NCI-H2171 treated with DMSO at 0.1 percent for 48 hours (cell line): Measurements from ENCODE around the gene OSBPL3.

Experiments
- DNase-seq: peaks from one replicate; lab custom pipeline; 2025; lab: John Stamatoyannopoulos, UW

Gene OSBPL3

DNA sequence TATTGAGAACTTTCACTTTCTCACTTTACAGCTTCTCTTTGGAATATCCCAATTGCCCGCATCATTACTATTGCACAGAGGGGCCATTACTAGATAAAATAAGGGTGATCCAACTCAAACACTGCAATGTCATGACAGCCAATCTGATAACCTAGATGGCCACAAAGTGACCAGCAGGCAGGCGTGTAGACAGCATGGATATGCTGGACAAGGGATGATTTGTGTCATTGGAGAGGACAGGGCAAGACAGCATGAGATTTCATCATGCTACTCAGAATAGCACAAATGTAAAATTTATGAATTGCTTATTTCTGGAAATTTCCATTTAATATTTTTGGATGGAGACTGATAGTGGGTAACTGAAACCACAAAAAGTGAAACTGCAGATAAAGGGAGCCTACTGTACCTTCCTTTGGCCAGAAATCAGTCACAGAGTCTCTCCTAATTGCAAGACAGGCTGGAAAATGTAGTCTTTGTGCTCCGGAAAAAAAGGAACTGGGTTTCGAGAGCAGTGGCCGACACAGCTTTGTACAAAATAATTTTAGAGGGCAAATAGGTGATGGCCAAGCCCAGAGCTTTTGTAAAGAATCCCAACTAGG lies 216.6 kb downstream of the OSBPL3 start:
- no peak for DNase-seq

DNA sequence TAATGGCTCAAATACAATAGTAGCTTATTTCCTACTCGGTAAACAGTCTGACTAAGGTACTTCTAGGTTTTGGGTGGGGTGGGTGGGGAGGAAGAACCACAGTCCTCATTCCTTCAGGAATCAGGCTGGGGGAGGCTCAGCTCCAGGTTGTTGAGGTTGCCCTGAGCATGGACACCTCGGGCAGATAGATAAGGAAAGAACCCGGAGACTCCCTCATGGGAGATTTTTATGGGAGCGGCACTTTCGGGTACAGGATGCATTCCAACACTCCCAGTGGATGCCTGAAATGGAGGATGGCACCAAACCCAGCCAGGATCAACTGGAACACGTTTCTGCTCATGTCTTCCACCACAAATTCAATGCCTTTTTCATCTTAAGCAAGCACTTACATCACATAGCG lies 217.2 kb downstream of the OSBPL3 start:
- no peak for DNase-seq

DNA sequence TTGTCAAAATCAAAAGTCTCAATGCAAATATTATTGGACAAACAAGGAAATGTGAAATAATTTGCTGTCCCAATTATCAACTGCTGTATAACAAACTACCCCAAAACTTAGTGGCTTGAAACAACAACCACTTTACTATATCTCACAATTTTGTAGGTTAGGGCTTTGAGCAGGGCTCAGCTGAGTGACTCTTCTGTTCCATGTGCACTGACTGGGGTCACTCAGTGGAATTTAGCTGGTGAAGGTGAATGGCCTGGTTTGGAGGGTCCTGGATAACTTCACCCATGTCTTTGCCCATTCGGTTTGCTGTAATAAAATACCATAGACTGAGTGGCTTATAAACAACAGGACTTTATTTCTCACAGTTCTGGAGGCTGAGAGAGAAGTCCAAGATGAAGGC lies 219.0 kb downstream of the OSBPL3 start:
- no peak for DNase-seq

DNA sequence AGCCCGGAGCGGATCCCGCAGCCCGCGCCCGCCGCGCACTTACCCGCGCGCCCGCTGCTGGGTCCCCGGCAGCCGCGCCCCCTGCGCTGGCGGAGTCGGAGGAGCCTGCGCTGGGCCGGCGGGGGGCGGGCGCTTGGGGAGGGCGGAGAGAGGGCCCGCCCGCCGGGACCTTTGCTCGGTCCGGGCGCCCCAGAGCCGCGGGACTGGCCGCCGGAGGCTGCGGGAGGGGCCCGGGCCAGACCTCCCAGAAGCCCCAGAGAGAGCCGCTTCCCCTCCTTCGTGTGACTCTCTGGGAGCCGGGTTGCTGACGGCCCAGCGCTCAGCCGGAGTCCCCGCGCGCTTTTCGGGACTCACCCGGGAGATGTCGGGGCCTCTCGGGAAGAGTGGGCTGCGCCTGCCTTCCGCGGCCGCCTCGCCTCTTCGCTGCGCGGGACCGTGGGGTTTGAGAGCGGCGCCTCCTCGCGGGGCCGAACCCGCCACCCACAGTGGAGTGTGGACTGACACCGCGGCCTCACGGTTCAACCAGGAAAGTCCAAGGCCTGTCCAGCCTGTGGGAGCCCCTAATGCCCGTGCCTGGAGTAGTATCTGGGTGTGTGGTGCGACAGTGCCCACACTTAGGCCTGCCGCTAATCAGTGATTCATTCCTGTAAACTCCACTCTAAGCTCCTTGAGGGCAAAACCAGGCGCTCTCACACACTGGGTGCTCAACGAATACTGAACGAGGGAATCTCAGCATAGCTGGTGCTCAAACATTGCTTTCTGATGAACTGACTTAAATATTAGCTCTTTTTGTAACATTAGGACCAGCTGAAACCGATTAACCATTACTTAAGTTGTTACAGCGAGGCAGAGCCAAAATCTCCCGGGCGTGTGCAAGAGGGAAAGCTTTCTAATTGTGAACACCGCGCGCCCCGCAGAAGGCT lies 222.4 kb downstream of the OSBPL3 start, which contains the start of gene GSDME:
TSS of gene GSDME (minus strand) at position 112 of the 923 bp plus-strand sequence. CDS start 7,690 bp downstream, outside the sequence.
- DNase-seq: no peak

DNA sequence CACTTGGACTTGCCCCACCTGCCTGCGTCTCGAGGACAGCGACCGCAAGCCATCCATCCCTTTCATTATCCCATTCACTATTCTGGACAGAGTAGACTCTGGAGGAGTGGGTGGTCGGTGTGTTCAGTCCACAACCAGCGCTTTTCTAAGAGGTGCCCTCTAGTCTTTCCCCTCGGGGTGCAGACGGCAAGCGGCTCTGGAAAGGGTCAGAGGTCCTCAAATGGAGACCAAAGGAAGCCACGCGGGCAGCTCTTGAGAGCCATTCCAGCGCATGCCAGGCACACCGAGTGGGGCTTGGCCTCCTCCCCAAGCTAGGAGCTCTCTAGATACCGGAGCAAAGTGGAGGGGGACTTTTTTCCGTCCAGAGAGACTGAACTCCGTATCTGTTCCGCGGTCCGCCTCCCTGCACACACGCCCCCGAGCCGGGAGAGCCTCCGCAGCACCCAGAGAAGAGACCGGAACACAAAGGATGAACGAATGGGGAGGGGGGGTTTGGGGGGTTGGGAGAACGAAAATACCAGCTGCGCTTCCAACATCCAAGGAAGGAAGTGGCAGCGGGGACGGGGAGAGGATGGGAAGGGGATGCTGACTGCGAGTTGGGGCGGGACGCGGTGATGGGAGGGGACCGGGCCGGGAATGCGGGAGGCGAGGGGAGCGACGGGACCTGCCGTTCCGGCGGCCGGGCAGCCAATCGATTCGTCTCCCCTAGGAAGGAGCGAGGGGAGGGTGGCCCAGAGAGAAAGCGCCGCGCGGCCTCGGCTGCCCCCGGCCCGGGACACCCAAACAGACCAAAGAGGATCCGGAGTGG lies 223.2 kb downstream of the OSBPL3 start:
- peak; percentile 24 for DNase-seq

DNA sequence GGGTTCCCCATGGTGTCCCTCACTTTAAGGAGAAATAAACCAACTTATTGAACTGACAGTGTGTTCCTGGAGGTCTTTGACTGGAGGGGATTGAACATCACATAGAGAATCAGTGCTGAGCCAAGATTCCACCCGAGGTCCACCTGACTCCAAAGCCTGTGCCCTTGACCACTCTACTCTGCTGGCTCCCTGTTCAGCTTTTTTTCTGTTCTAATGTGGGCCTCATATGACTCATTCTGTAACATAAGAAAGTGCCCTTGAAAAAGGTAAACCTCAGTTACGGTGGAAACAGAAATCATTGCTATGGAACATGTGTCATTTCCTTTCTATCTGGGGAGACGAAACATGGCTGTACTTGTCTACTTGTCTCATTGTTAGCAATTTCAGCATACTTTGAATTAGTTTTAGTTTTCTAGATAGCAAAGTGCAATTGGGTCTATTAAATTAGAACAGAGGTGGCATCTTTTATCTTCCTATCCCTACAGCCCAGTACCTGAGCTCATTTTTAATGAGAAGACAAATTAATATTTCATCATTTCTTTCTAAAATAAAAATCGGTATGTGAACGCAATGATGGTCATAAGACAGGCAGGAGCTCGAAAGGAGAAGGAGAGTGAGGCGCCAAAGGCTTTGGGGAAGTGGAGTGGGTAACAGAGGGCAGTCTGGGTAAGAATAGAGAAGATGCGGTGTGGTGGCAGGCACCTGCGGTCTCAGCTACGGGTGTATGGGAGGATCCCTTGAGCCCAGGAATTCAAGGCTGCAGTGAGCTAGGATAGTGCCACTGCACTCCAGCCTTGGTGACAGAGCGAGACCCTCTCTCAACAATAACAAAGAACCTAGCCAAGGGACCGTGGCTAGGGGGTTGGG lies 224.2 kb downstream of the OSBPL3 start:
- DNase-seq: no peak

DNA sequence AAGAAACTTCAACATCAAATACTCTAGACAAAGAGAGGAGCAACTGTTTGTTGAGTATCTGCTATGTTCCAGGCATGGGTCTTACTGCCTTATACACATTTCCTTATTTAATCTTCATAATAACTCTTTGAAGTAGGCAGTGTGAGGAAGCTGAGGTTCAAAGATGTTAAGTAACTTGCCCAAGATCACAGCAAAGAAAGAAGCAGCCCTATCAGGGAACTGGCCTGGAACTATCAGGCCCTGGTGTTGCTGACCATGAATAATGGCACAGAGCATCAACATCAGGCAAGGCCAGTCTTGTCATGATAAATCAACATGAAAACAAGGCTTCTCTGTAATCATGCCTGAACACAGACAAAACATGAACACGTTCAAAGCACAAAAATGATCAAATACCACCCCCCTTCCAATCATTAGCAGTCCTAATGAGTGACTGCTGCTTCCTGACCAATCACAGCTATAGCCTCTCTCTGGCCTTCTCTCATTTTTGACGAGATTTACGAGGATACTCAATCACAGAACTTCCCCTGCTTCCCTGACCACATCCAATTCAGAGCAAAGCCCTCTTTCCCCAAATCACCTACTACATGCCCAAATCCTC lies 225.0 kb downstream of the OSBPL3 start:
- no peak for DNase-seq

DNA sequence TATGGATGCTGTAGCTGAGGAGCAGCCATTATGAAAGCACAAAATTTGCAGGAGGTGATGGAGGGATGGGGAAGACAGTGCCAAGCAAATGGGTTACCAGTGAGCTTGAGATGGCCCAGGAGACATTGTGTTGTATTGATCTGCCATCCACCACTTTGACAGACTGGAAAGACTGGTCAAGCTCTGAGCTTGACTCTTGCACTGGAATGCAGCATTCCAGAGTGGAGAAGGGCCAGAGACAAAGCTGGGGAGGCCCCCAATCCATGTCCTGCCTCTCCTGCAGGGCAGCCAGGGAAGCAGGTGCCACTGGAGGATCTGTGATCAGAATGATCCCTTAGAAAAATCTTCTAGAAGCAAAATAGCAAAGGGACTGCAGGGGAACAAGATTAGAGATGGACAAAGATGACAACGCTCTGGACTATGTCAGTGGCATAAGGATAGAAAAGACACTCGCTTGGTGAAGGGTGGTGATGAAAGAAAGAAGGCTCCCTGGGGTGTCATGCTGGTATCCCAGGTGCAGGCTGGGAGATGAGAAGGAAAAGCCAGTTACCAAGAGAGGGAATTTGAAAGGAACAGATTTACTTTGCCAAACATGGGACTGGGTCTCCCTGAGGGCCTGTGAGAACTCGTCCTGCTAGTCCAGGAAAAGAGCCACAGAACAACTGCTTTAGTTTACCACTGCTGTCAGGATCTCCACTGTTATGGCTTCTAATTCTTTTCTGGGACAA lies 227.7 kb downstream of the OSBPL3 start:
- DNase-seq: no peak

DNA sequence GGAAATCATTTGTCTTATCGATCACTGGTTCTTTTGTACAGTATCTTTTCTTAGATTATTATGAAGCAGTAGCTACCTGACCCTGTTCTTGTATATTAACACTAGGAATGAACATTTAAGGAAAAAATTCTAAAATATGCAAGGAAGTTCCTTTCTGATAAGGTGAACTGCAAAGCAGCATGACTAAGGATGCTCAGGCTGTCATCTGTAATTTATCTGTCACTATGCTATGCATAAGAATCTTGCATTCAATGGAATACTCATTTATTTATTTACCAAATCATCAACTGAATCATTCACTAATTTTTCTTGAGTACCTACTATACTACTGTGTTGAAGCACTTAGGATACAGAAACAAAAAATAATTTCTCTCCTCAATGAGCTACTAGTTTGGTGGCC lies 228.5 kb downstream of the OSBPL3 start:
- DNase-seq: no peak

DNA sequence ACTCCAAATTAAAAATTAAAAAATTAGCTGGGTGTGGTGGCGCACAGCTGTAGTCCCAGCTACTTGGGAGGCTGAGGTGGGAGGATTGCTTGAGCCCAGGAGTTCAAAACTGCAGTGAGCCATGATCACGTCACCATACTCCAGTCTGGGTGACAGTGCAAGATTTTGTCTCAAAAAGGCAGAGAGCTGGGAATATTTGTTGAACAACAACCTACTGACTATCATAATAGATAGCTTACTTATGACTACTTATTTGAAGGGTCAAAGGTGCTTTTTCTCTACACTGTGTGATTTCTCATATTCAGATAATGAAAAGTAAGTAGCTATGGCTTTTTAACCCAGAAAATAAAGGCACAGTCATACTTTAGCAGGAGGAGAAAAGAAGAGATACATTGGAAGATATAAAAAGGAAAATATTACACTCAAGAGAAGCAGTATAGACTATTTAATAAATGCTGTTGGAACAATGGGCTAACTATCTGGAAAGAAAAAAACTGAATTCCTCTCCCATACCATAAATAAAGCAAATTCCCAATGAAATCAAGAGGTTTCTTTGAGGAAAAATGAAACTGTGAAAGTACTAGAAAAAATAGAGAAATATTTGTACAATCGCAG lies 229.4 kb downstream of the OSBPL3 start:
- DNase-seq: no peak

DNA sequence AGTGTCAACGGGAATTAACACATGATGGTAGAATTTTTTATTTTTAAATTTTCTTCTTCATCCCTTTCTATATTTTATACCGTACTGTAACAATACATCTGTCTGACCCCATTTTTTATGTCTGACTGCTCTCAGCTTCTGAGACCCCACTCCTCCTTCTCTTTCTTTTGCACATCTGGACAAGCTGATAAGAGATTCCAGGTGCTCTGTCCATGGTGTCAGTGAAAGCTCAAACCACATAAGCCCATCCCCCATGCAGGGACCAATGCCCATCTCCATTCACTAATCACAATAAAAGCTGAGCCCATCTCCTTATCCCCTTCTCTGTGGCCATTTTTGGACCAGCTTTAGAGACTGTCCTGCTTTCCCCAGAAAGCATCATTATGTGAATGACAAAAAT lies 231.5 kb downstream of the OSBPL3 start:
- DNase-seq: no peak
